Measurements from ENCODE around the gene ACOT7.
"Not testable (repeated sequence)": the region's sequence is repeated elsewhere in the genome, so short reads cannot be mapped to it uniquely, and the experiment has no call there.

Gene ACOT7

GRCh38 chr1:6410248-6410893 is 16.8 kb upstream of the ACOT7 start:
- no peaks in the 10 kb centered on the region for H3K36me3 ChIP-seq (ENCODE audit: insufficient read depth, low read length)
- no peak overlapping the region for H3K9ac ChIP-seq (ENCODE audit: low read depth, low read length)
- H3K9me3 ChIP-seq (replicated peaks; ENCODE audit: low read length), result no peaks in the 10 kb centered on the region
- peaks cover 39% of the 10 kb centered on the region for H3K27me3 ChIP-seq (ENCODE audit: control insufficient read depth, insufficient read depth, low read length)
- peaks cover 6% of the 10 kb centered on the region for H3K4me1 ChIP-seq (ENCODE audit: control insufficient read depth, insufficient read depth, low read length)
- H3K4me3 ChIP-seq (ENCODE audit: low read length), result no peak overlapping the region
- H3K4me2 ChIP-seq (ENCODE audit: low read length), result no peak overlapping the region

- Histone ChIP-seq H3K4me1 (ENCODE audit: control insufficient read depth, insufficient read depth, low read length) (peaks cover 6% of the 10 kb centered on the region), H3K4me2 (ENCODE audit: low read length) (no peak overlapping the region), H3K9me3 (replicated peaks; ENCODE audit: low read length) (no peaks in the 10 kb centered on the region), H3K36me3 (ENCODE audit: insufficient read depth, low read length) (no peaks in the 10 kb centered on the region), H3K9ac (ENCODE audit: low read depth, low read length) (no peak overlapping the region), H3K4me3 (ENCODE audit: low read length) (no peak overlapping the region), H3K27me3 (ENCODE audit: control insufficient read depth, insufficient read depth, low read length) (peaks cover 33% of the 10 kb centered on the region)
These were observed 16.2 kb upstream of the ACOT7 start for GRCh38 chr1:6409733-6410132.

GRCh38 chr1:6409053-6409452 is 15.5 kb upstream of the ACOT7 start:
- H3K27me3 ChIP-seq (ENCODE audit: control insufficient read depth, insufficient read depth, low read length), result peaks cover 29% of the 10 kb centered on the region
- no peaks in the 10 kb centered on the region for H3K4me1 ChIP-seq (ENCODE audit: control insufficient read depth, insufficient read depth, low read length)
- no peaks in the 10 kb centered on the region for H3K36me3 ChIP-seq (ENCODE audit: insufficient read depth, low read length)
- H3K9ac ChIP-seq (ENCODE audit: low read depth, low read length), result no peak overlapping the region
- H3K4me3 ChIP-seq (ENCODE audit: low read length), result no peak overlapping the region
- H3K4me2 ChIP-seq (ENCODE audit: low read length), result no peak overlapping the region
- H3K9me3 ChIP-seq (replicated peaks; ENCODE audit: low read length), result no peaks in the 10 kb centered on the region

GRCh38 chr1:6408023-6408422 is 14.5 kb upstream of the ACOT7 start:
- Histone ChIP-seq H3K9me3 (replicated peaks; ENCODE audit: low read length) (no peaks in the 10 kb centered on the region), H3K27me3 (ENCODE audit: control insufficient read depth, insufficient read depth, low read length) (peaks cover 26% of the 10 kb centered on the region), H3K9ac (ENCODE audit: low read depth, low read length) (no peak overlapping the region), H3K4me3 (ENCODE audit: low read length) (no peak overlapping the region), H3K36me3 (ENCODE audit: insufficient read depth, low read length) (no peaks in the 10 kb centered on the region), H3K4me2 (ENCODE audit: low read length) (no peak overlapping the region), H3K4me1 (ENCODE audit: control insufficient read depth, insufficient read depth, low read length) (no peaks in the 10 kb centered on the region)

GRCh38 chr1:6401673-6402072 is 8.1 kb upstream of the ACOT7 start:
- Histone ChIP-seq H3K36me3 (ENCODE audit: insufficient read depth, low read length) (no peaks in the 10 kb centered on the region), H3K9ac (ENCODE audit: low read depth, low read length) (no peak overlapping the region), H3K9me3 (replicated peaks; ENCODE audit: low read length) (no peaks in the 10 kb centered on the region), H3K4me1 (ENCODE audit: control insufficient read depth, insufficient read depth, low read length) (no peaks in the 10 kb centered on the region), H3K4me2 (ENCODE audit: low read length) (no peak overlapping the region), H3K27me3 (ENCODE audit: control insufficient read depth, insufficient read depth, low read length) (peaks cover 6% of the 10 kb centered on the region), H3K4me3 (ENCODE audit: low read length) (no peak overlapping the region)

- Histone ChIP-seq H3K9me3 (replicated peaks; ENCODE audit: low read length) (no peaks in the 10 kb centered on the region), H3K9ac (ENCODE audit: low read depth, low read length) (no peak overlapping the region), H3K4me1 (ENCODE audit: control insufficient read depth, insufficient read depth, low read length) (peaks cover under 1% of the 10 kb centered on the region), H3K4me3 (ENCODE audit: low read length) (no peak overlapping the region), H3K36me3 (ENCODE audit: insufficient read depth, low read length) (no peaks in the 10 kb centered on the region), H3K4me2 (ENCODE audit: low read length) (no peak overlapping the region), H3K27me3 (ENCODE audit: control insufficient read depth, insufficient read depth, low read length) (no peaks in the 10 kb centered on the region)
These were observed 5.7 kb upstream of the ACOT7 start for GRCh38 chr1:6399294-6399693.

- Histone ChIP-seq H3K27me3 (ENCODE audit: control insufficient read depth, insufficient read depth, low read length) (no peaks in the 10 kb centered on the region), H3K9me3 (replicated peaks; ENCODE audit: low read length) (no peaks in the 10 kb centered on the region), H3K4me3 (ENCODE audit: low read length) (no peak overlapping the region)
These were observed 4.4 kb upstream of the ACOT7 start for GRCh38 chr1:6397844-6398441.

GRCh38 chr1:6396998-6397397 is 3.4 kb upstream of the ACOT7 start:
- no peak overlapping the region for H3K4me2 ChIP-seq (ENCODE audit: low read length)
- H3K36me3 ChIP-seq (ENCODE audit: insufficient read depth, low read length), result no peaks in the 10 kb centered on the region
- H3K27me3 ChIP-seq (ENCODE audit: control insufficient read depth, insufficient read depth, low read length), result no peaks in the 10 kb centered on the region
- H3K9me3 ChIP-seq (replicated peaks; ENCODE audit: low read length), result no peaks in the 10 kb centered on the region
- H3K9ac ChIP-seq (ENCODE audit: low read depth, low read length), result no peak overlapping the region
- peaks cover 8% of the 10 kb centered on the region for H3K4me1 ChIP-seq (ENCODE audit: control insufficient read depth, insufficient read depth, low read length)
- H3K4me3 ChIP-seq (ENCODE audit: low read length), result no peak overlapping the region

More at GRCh38 chr1:6397844-6398441, 4.4 kb upstream of the ACOT7 start:
- Histone ChIP-seq H3K9ac (ENCODE audit: low read depth, low read length) (no peak overlapping the region), H3K4me1 (ENCODE audit: control insufficient read depth, insufficient read depth, low read length) (peaks cover 4% of the 10 kb centered on the region), H3K36me3 (ENCODE audit: insufficient read depth, low read length) (no peaks in the 10 kb centered on the region), H3K4me2 (ENCODE audit: low read length) (no peak overlapping the region)

GRCh38 chr1:6395781-6396244 is 2.2 kb upstream of the ACOT7 start:
- H3K4me3 ChIP-seq (ENCODE audit: low read length); H3K9me3 ChIP-seq (replicated peaks; ENCODE audit: low read length); H3K36me3 ChIP-seq (ENCODE audit: insufficient read depth, low read length); H3K27me3 ChIP-seq (ENCODE audit: control insufficient read depth, insufficient read depth, low read length); H3K9ac ChIP-seq (ENCODE audit: low read depth, low read length); H3K4me2 ChIP-seq (ENCODE audit: low read length): not testable (repeated sequence)
- H3K4me1 ChIP-seq (ENCODE audit: control insufficient read depth, insufficient read depth, low read length), result peaks cover 13% of the 10 kb centered on the region

GRCh38 chr1:6395130-6395529 is 1.6 kb upstream of the ACOT7 start:
- H3K4me1 ChIP-seq (ENCODE audit: control insufficient read depth, insufficient read depth, low read length), result peaks cover 13% of the 10 kb centered on the region
- not testable (repeated sequence) for H3K4me2 ChIP-seq (ENCODE audit: low read length); H3K9ac ChIP-seq (ENCODE audit: low read depth, low read length); H3K4me3 ChIP-seq (ENCODE audit: low read length); H3K9me3 ChIP-seq (replicated peaks; ENCODE audit: low read length); H3K36me3 ChIP-seq (ENCODE audit: insufficient read depth, low read length); H3K27me3 ChIP-seq (ENCODE audit: control insufficient read depth, insufficient read depth, low read length)

GRCh38 chr1:6392809-6393399 is 663 bp downstream of the ACOT7 start:
- Histone ChIP-seq H3K4me2 (ENCODE audit: low read length) (peak overlapping the region; percentile 77), H3K4me1 (ENCODE audit: control insufficient read depth, insufficient read depth, low read length) (peaks cover 13% of the 10 kb centered on the region), H3K36me3 (ENCODE audit: insufficient read depth, low read length) (no peaks in the 10 kb centered on the region), H3K27me3 (ENCODE audit: control insufficient read depth, insufficient read depth, low read length) (no peaks in the 10 kb centered on the region), H3K9me3 (replicated peaks; ENCODE audit: low read length) (no peaks in the 10 kb centered on the region), H3K4me3 (ENCODE audit: low read length) (peak overlapping the region; percentile 81), H3K9ac (ENCODE audit: low read depth, low read length) (peak overlapping the region; percentile 85)

Measured in skeletal muscle satellite cell (primary cell).